DOHH2 (cell line): ENCODE results near the gene ZMAT3.
"Not testable (repeated sequence)": the region's sequence is repeated elsewhere in the genome, so short reads cannot be mapped to it uniquely, and the experiment has no call there.

Source experiments
- H3F3A ChIP-seq: fragments of 200-600 bp; sonication (generic), shearing (Covaris generic); 2 replicates; pipeline ENCODE4 v1.6.0; 2016; ENCODE audit warnings: antibody characterized with exemption, mild to moderate bottlenecking; ENCODE audit not compliant: control insufficient read depth, insufficient read depth
- H3K27ac ChIP-seq: fragments of 200-600 bp; sonication (generic); 2 replicates; pipeline ENCODE4 v1.5.1; 2014; ENCODE audit warnings: low read depth, mild to moderate bottlenecking, low read length, moderate library complexity
- H3K27me3 ChIP-seq: fragments of 200-600 bp; sonication (generic); 2 replicates; pipeline ENCODE4 v1.6.1; 2014; ENCODE audit warnings: mild to moderate bottlenecking, low read length, mixed read lengths; ENCODE audit not compliant: control insufficient read depth
- H3K36me3 ChIP-seq: fragments of 200-600 bp; sonication (generic); 2 replicates; pipeline ENCODE4 v1.6.1; 2014; ENCODE audit warnings: mild to moderate bottlenecking, low read length, moderate library complexity, mixed read lengths; ENCODE audit not compliant: control insufficient read depth
- H3K4me1 ChIP-seq: fragments of 200-600 bp; sonication (generic); 2 replicates; pipeline ENCODE4 v1.6.1; 2014; ENCODE audit warnings: mild to moderate bottlenecking, low read length, mixed read lengths; ENCODE audit not compliant: control insufficient read depth
- H3K4me2 ChIP-seq: fragments of 200-600 bp; sonication (generic); 2 replicates; pipeline ENCODE4 v1.6.0; 2014; ENCODE audit warnings: mild to moderate bottlenecking, low read length, moderate library complexity
- H3K4me3 ChIP-seq: fragments of 200-600 bp; sonication (generic); 2 replicates; pipeline ENCODE4 v1.5.1; 2014; ENCODE audit warnings: mild to moderate bottlenecking, low read length, mixed read lengths
- H3K79me2 ChIP-seq: fragments of 200-600 bp; sonication (generic); 2 replicates; pipeline ENCODE4 v1.6.1; 2014; ENCODE audit warnings: mild to moderate bottlenecking, low read length, mixed read lengths; ENCODE audit not compliant: control insufficient read depth
- H3K9me2 ChIP-seq: fragments of 200-600 bp; sonication (generic); replicated peaks from 2 replicates; pipeline ENCODE4 v1.6.1; 2014; ENCODE audit warnings: mild to moderate bottlenecking, low read length, mixed read lengths; ENCODE audit not compliant: control insufficient read depth
- H3K9me3 ChIP-seq: fragments of 200-600 bp; sonication (generic); 2 replicates; pipeline ENCODE4 v1.6.1; 2014; ENCODE audit warnings: antibody characterized with exemption, low read length, mixed read lengths; ENCODE audit not compliant: control insufficient read depth, insufficient read depth
- H4K20me1 ChIP-seq: fragments of 200-600 bp; sonication (generic); 2 replicates; pipeline ENCODE4 v1.6.0; 2014; ENCODE audit warnings: low read depth, mild to moderate bottlenecking, antibody characterized with exemption, low read length, moderate library complexity; ENCODE audit not compliant: control insufficient read depth, insufficient read depth
- EZH2phosphoT487 ChIP-seq: fragments of 200-600 bp; sonication (generic); IDR thresholded peaks from 2 replicates; pipeline ENCODE4 v1.6.1; 2017; ENCODE audit warnings: borderline replicate concordance, mild to moderate bottlenecking, antibody characterized with exemption, low read length, moderate library complexity, mixed read lengths
- TF ChIP-seq, protein P1 (sequence below): fragments of 200-600 bp; sonication (generic); IDR thresholded peaks from one replicate; pipeline ENCODE4 v1.5.1; 2014; ENCODE audit warnings: antibody characterized with exemption, mild to moderate bottlenecking, low read depth, low read length; ENCODE audit not compliant: poor library complexity, severe bottlenecking

The ZMAT3 gene

DNA sequence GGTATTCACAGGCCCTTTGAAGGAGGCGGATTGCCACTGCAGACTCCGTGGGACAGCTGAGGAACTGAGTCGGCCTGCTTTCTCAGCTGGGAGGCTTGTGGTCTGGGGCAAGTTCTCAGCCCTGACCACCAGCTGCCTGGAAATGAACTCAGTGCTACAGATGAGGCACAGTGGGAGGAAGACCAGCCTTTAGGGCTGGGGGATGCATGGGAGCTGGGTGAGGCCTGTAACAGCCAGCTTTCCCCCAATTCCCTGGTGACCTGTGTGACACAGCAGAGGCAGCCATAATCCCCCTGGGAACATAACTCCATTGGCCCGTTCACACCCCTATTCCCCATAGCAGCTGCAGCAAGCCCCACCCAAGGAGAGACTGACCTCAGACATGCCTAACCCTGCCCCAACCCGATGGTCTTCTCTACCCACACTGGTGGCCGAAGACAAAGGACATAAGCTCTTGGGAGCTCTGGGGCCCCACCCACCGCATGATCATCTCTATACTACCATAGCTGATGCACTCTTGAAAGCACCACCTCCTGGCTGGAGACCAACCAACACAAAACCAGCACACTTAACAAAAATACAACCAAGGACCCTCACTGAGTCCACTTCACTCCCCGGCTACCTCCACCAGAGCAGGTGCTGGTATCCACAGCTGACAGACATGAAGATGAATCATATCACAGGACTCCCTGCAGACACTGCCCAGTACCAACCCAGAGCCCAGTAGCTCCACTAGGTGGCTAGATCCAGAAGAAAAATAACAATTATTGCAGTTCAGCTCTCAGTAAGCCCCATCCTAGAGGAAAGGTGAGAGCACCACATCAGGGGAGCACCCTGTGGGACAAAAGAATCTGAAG is 24.9 kb downstream of the ZMAT3 start:
- Histone ChIP-seq H4K20me1 (no peaks in the 10 kb centered on the region), H3K27ac (no peak overlapping the region), H3K9me2 (no peaks in the 10 kb centered on the region), H3K27me3 (no peaks in the 10 kb centered on the region), H3K4me1 (peaks cover 25% of the 10 kb centered on the region), H3K36me3 (no peaks in the 10 kb centered on the region), H3F3A (no peaks in the 10 kb centered on the region), H3K79me2 (peaks cover 77% of the 10 kb centered on the region), H3K9me3 (no peaks in the 10 kb centered on the region), H3K4me3 (peak overlapping the region; percentile 1; the same call in 1 of the 2 replicates), H3K4me2 (peak overlapping the region; percentile 39)
- no peak for TF ChIP-seq EZH2phosphoT487
- TF ChIP-seq, protein P1, sequence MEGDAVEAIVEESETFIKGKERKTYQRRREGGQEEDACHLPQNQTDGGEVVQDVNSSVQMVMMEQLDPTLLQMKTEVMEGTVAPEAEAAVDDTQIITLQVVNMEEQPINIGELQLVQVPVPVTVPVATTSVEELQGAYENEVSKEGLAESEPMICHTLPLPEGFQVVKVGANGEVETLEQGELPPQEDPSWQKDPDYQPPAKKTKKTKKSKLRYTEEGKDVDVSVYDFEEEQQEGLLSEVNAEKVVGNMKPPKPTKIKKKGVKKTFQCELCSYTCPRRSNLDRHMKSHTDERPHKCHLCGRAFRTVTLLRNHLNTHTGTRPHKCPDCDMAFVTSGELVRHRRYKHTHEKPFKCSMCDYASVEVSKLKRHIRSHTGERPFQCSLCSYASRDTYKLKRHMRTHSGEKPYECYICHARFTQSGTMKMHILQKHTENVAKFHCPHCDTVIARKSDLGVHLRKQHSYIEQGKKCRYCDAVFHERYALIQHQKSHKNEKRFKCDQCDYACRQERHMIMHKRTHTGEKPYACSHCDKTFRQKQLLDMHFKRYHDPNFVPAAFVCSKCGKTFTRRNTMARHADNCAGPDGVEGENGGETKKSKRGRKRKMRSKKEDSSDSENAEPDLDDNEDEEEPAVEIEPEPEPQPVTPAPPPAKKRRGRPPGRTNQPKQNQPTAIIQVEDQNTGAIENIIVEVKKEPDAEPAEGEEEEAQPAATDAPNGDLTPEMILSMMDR = peak; percentile 17

DNA sequence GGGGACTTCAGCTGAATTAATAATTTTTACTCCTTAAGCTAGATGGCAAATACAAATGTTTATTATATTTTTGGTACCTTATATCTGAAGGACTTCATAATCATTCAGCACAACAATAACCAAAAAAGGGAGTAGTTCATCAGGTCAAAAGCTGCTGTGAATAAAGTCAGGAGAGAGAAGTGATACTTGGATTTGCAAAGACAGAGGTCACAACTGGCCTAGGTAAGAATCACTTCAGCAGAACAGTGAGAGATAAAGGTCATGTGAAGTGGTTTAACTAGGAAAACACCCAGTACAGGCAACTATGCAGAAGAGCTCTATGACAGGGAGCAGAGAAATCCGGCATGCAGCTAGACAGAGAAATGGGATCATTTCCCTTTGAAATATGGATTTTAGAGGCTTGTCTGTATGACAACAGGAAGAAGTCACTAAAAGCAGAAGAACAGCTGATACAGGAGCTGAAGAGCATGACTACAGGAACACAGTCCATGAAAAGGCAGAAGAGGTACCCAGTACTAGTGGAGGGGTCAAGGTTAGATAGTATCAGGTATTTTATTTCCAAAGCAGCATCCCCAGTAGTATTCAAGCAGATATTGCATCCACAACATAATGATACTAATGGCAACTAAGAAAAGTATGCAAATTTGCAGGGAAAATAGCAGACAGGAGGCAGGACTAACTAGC is 25.7 kb downstream of the ZMAT3 start:
- H3F3A ChIP-seq = no peaks in the 10 kb centered on the region
- H3K4me3 ChIP-seq = peak overlapping the region; percentile 1; the same call in 1 of the 2 replicates
- H3K27me3 ChIP-seq = no peaks in the 10 kb centered on the region
- peak overlapping the region; percentile 39 for H3K4me2 ChIP-seq
- H3K9me2 ChIP-seq = no peaks in the 10 kb centered on the region
- H3K9me3 ChIP-seq = no peaks in the 10 kb centered on the region
- no peak overlapping the region; the same call in 1 of the 2 replicates for H3K27ac ChIP-seq
- no peak for TF ChIP-seq EZH2phosphoT487
- TF ChIP-seq, protein P1 = no peak
- no peaks in the 10 kb centered on the region for H3K36me3 ChIP-seq
- H3K79me2 ChIP-seq = peaks cover 74% of the 10 kb centered on the region
- H3K4me1 ChIP-seq = peaks cover 25% of the 10 kb centered on the region
- H4K20me1 ChIP-seq = no peaks in the 10 kb centered on the region

DNA sequence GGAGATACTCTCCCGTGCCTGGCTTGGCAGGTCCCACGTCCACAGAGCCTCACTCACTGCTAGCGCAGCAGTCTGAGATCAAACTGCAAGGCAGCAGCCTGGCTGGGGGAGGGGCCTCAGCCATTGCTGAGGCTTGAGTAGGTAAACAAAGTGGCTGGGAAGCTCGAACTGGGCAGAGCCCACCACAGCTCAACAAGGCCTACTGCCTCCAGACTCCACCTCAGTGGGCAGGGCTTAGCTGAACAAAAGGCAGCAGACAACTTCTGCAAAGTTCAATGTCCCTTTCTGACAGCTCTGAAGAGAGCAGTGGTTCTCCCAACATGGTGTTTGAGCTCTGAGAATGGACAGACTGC is 32.7 kb downstream of the ZMAT3 start:
- H3K4me1 ChIP-seq, H3F3A ChIP-seq, H3K27me3 ChIP-seq, H3K9me3 ChIP-seq, H3K36me3 ChIP-seq, H3K4me2 ChIP-seq, H4K20me1 ChIP-seq, H3K4me3 ChIP-seq, H3K27ac ChIP-seq, H3K9me2 ChIP-seq: not testable (repeated sequence)
- H3K79me2 ChIP-seq = peaks cover 43% of the 10 kb centered on the region
